RWPE2 (cell line): Measurements from ENCODE around the gene UFM1.

Experiments
- ATAC-seq: fragments of 200-7000 bp; cut with Tn5 transposase; 3 replicates; pipeline ENCODE4 v1.9.1; 2021; ENCODE audit warnings: low read depth
- DNase-seq: peaks from one replicate; pipeline ENCODE4 v3.0.0-alpha.2; 2020; ENCODE audit warnings: low spot score
- H3K27ac ChIP-seq: fragments of 450-650 bp; 2 replicates; pipeline ENCODE4 v1.5.1; 2017; ENCODE audit warnings: mild to moderate bottlenecking; ENCODE audit not compliant: poor library complexity, severe bottlenecking
- H3K27me3 ChIP-seq: fragments of 250-450 bp; sonication (Bioruptor Pico); 2 replicates; pipeline ENCODE4 v1.5.1; 2021; ENCODE audit warnings: mild to moderate bottlenecking, moderate library complexity; ENCODE audit not compliant: insufficient read depth, poor library complexity, severe bottlenecking
- H3K36me3 ChIP-seq: fragments of 250-450 bp; sonication (Bioruptor Pico); 2 replicates; pipeline ENCODE4 v1.5.1; 2020; ENCODE audit warnings: low read depth, mild to moderate bottlenecking, moderate library complexity
- H3K4me1 ChIP-seq: fragments of 250-450 bp; sonication (Bioruptor Pico); 2 replicates; pipeline ENCODE4 v1.5.1; 2021; ENCODE audit warnings: mild to moderate bottlenecking, moderate library complexity; ENCODE audit not compliant: insufficient read depth, poor library complexity, severe bottlenecking
- H3K4me3 ChIP-seq: fragments of 250-450 bp; sonication (Bioruptor Pico); 2 replicates; pipeline ENCODE4 v1.5.1; 2021; ENCODE audit warnings: mild to moderate bottlenecking, moderate library complexity; ENCODE audit not compliant: severe bottlenecking
- H3K9me3 ChIP-seq: fragments of 250-450 bp; sonication (Bioruptor Pico); 2 replicates; pipeline ENCODE4 v1.5.1; 2021; ENCODE audit warnings: mild to moderate bottlenecking, moderate library complexity; ENCODE audit not compliant: severe bottlenecking
- CTCF ChIP-seq: fragments of 450-650 bp; IDR thresholded peaks from one replicate; pipeline ENCODE4 v1.5.1; 2017; ENCODE audit warnings: mild to moderate bottlenecking, moderate library complexity; ENCODE audit not compliant: poor library complexity, severe bottlenecking

UFM1 gene

GRCh38 chr13:38372820-38373383 lies 23.3 kb downstream of the UFM1 start:
- DNase-seq (no peak), ATAC-seq (no peak)
- no peak overlapping the region for H3K27ac ChIP-seq
- TF ChIP-seq CTCF = no peak
- no peak overlapping the region for H3K4me3 ChIP-seq
- peaks cover 2% of the 10 kb centered on the region for H3K4me1 ChIP-seq
- H3K27me3 ChIP-seq = no peaks in the 10 kb centered on the region
- no peaks in the 10 kb centered on the region for H3K9me3 ChIP-seq
- no peaks in the 10 kb centered on the region for H3K36me3 ChIP-seq

GRCh38 chr13:38376546-38376945 lies 26.9 kb downstream of the UFM1 start:
- no peak for DNase-seq
- no peaks in the 10 kb centered on the region for H3K36me3 ChIP-seq
- no peak for ATAC-seq
- no peak overlapping the region for H3K4me3 ChIP-seq
- H3K27ac ChIP-seq = no peak overlapping the region
- H3K27me3 ChIP-seq = no peaks in the 10 kb centered on the region
- no peaks in the 10 kb centered on the region for H3K9me3 ChIP-seq
- TF ChIP-seq CTCF = no peak
- no peaks in the 10 kb centered on the region for H3K4me1 ChIP-seq

- DNase-seq (no peak), ATAC-seq (no peak)
Measured at GRCh38 chr13:38381890-38382289, 32.2 kb downstream of the UFM1 start.

GRCh38 chr13:38382946-38383345 lies 33.3 kb downstream of the UFM1 start:
- H3K27me3 ChIP-seq = no peaks in the 10 kb centered on the region
- TF ChIP-seq CTCF = no peak

More at GRCh38 chr13:38381890-38382289, 32.2 kb downstream of the UFM1 start:
- no peak for TF ChIP-seq CTCF
- Histone ChIP-seq H3K9me3 (no peaks in the 10 kb centered on the region), H3K27me3 (no peaks in the 10 kb centered on the region), H3K4me1 (peaks cover 15% of the 10 kb centered on the region), H3K36me3 (no peaks in the 10 kb centered on the region), H3K27ac (no peak overlapping the region), H3K4me3 (no peak overlapping the region)

GRCh38 chr13:38384171-38384570 lies 34.5 kb downstream of the UFM1 start:
- ATAC-seq = no peak
- H3K9me3 ChIP-seq = no peaks in the 10 kb centered on the region

More at GRCh38 chr13:38382946-38383345, 33.3 kb downstream of the UFM1 start:
- Histone ChIP-seq H3K4me1 (peaks cover 17% of the 10 kb centered on the region), H3K9me3 (no peaks in the 10 kb centered on the region), H3K27ac (no peak overlapping the region), H3K4me3 (no peak overlapping the region), H3K36me3 (no peaks in the 10 kb centered on the region)
- ATAC-seq = no peak
- DNase-seq = no peak

More at GRCh38 chr13:38384171-38384570, 34.5 kb downstream of the UFM1 start:
- DNase-seq = no peak
- H3K27ac ChIP-seq = no peak overlapping the region
- peaks cover 17% of the 10 kb centered on the region for H3K4me1 ChIP-seq
- H3K27me3 ChIP-seq = no peaks in the 10 kb centered on the region
- TF ChIP-seq CTCF = no peak
- H3K4me3 ChIP-seq = no peak overlapping the region
- no peaks in the 10 kb centered on the region for H3K36me3 ChIP-seq
